ENCODE measurements around the gene KCNIP4. TPM values are rescaled to one million over a fixed set of nuclear protein-coding genes. Genes with fewer than 3 reads are reported as not detected.

KCNIP4 gene
- polyA plus RNA-seq, 1 donor (not counting 4 experiments of a cell fraction or from before 2014, with no cell fraction given), result 0.07 TPM

DNA sequence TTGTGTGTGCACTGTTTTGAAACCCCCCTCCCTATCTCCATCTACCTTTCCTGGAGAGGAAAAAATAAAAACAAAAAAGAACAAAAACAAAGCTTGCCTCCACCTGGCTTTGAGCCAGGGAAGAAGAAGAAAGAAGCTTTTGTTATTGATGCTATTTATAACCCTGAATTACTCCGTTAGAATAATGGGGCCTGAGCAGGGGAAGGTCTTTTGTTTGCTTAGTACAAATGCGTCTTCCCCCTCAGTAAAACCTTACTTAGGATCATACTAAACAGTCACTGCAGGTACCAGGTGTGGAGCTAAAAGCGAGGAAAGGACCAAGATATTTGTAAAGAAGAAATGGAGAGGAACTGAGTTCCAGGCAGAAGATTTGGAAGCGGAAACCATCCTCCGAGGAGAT lies 352.1 kb downstream of the KCNIP4 start:
- dilution Hi-C loops (cut with MboI; ENCODE audit: extremely low pct_ligation_motif_present, low sequenced_read_pairs), result no loop called here
- Histone ChIP-seq H3K4me1 (ENCODE audit: control insufficient read depth, extremely low read depth, insufficient read depth, low read length) (no peaks in the 10 kb centered on the region), H3K79me2 (ENCODE audit: control insufficient read depth, insufficient read depth, low read length) (no peaks in the 10 kb centered on the region), H3K9me1 (ENCODE audit: control insufficient read depth, extremely low read depth, insufficient read depth, low read length) (no peaks in the 10 kb centered on the region), H2AFZ (ENCODE audit: control insufficient read depth, low read length) (no peak overlapping the region), H3K4me2 (ENCODE audit: control insufficient read depth, extremely low read depth, insufficient read depth, low read depth, low read length) (no peak overlapping the region), H3K27ac (ENCODE audit: control insufficient read depth, insufficient read depth, low read length) (no peak overlapping the region), H3K27me3 (ENCODE audit: control insufficient read depth, extremely low read depth, insufficient read depth, low read length) (no peaks in the 10 kb centered on the region), H4K20me1 (ENCODE audit: control insufficient read depth, extremely low read depth, insufficient read depth, low read length) (no peaks in the 10 kb centered on the region), H3K9ac (ENCODE audit: control insufficient read depth, extremely low read depth, insufficient read depth, low read length) (no peak overlapping the region), H3K9me3 (ENCODE audit: control insufficient read depth, low read depth, low read length) (no peaks in the 10 kb centered on the region), H3K4me3 (ENCODE audit: control insufficient read depth in 2 of 3, extremely low read depth in 1 of 3, insufficient read depth in 2 of 3, low read depth in 1 of 3, low read length in 3 of 3) (no peak overlapping the region), H3K36me3 (ENCODE audit: control insufficient read depth in 2 of 2, extremely low read depth in 1 of 2, insufficient read depth in 2 of 2, low read length in 2 of 2) (no peaks in the 10 kb centered on the region)
- DNase-seq (ENCODE audit: low read depth, low spot score) (no peak), FAIRE-seq (no peak)
- TF ChIP-seq EZH2 (IDR thresholded peaks at IDR 0.05; ENCODE audit: low read length), result no peak
- TF ChIP-seq, protein P1, sequence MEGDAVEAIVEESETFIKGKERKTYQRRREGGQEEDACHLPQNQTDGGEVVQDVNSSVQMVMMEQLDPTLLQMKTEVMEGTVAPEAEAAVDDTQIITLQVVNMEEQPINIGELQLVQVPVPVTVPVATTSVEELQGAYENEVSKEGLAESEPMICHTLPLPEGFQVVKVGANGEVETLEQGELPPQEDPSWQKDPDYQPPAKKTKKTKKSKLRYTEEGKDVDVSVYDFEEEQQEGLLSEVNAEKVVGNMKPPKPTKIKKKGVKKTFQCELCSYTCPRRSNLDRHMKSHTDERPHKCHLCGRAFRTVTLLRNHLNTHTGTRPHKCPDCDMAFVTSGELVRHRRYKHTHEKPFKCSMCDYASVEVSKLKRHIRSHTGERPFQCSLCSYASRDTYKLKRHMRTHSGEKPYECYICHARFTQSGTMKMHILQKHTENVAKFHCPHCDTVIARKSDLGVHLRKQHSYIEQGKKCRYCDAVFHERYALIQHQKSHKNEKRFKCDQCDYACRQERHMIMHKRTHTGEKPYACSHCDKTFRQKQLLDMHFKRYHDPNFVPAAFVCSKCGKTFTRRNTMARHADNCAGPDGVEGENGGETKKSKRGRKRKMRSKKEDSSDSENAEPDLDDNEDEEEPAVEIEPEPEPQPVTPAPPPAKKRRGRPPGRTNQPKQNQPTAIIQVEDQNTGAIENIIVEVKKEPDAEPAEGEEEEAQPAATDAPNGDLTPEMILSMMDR (optimal IDR thresholded peaks at IDR 0.05 in 1 of 3, IDR thresholded peaks at IDR 0.05 in 1 of 3, conservative IDR thresholded peaks at IDR 0.05 in 1 of 3; ENCODE audit: extremely low read depth in 1 of 3, insufficient read depth in 2 of 3, low read length in 3 of 3), result no peak

DNA sequence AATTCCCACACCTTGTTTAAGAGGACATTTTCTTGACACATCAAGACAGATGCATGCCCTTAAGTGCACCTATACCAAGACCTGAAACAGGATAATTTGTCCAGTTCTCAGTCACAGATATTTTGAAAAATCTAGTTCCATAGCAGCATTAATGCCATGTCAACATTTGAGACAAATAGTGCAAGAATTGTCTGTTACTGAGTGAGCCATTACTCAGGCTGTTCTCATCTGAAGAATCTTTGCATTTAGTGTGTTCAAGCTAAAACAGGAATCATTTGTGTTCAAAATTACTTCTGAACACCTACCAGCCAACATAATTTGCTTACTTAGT lies 354.9 kb downstream of the KCNIP4 start:
- H3K4me1 ChIP-seq (ENCODE audit: control insufficient read depth, extremely low read depth, insufficient read depth, low read length), result no peaks in the 10 kb centered on the region
- no peak overlapping the region for H3K9ac ChIP-seq (ENCODE audit: control insufficient read depth, extremely low read depth, insufficient read depth, low read length)
- no peaks in the 10 kb centered on the region for H3K79me2 ChIP-seq (ENCODE audit: control insufficient read depth, insufficient read depth, low read length)
- H3K36me3 ChIP-seq (ENCODE audit: control insufficient read depth in 2 of 2, extremely low read depth in 1 of 2, insufficient read depth in 2 of 2, low read length in 2 of 2), result no peaks in the 10 kb centered on the region
- H2AFZ ChIP-seq (ENCODE audit: control insufficient read depth, low read length), result no peak overlapping the region
- dilution Hi-C loops (cut with MboI; ENCODE audit: extremely low pct_ligation_motif_present, low sequenced_read_pairs), result no loop called here
- no peaks in the 10 kb centered on the region for H3K9me1 ChIP-seq (ENCODE audit: control insufficient read depth, extremely low read depth, insufficient read depth, low read length)
- FAIRE-seq (no peak), DNase-seq (ENCODE audit: low read depth, low spot score) (no peak)
- H3K4me3 ChIP-seq (ENCODE audit: control insufficient read depth in 2 of 3, extremely low read depth in 1 of 3, insufficient read depth in 2 of 3, low read depth in 1 of 3, low read length in 3 of 3), result no peak overlapping the region
- H4K20me1 ChIP-seq (ENCODE audit: control insufficient read depth, extremely low read depth, insufficient read depth, low read length), result no peaks in the 10 kb centered on the region
- H3K27me3 ChIP-seq (ENCODE audit: control insufficient read depth, extremely low read depth, insufficient read depth, low read length), result no peaks in the 10 kb centered on the region
- no peak overlapping the region for H3K27ac ChIP-seq (ENCODE audit: control insufficient read depth, insufficient read depth, low read length)
- no peak for TF ChIP-seq EZH2 (IDR thresholded peaks at IDR 0.05; ENCODE audit: low read length)
- TF ChIP-seq, protein P1 (optimal IDR thresholded peaks at IDR 0.05 in 1 of 3, IDR thresholded peaks at IDR 0.05 in 1 of 3, conservative IDR thresholded peaks at IDR 0.05 in 1 of 3; ENCODE audit: extremely low read depth in 1 of 3, insufficient read depth in 2 of 3, low read length in 3 of 3), result no peak
- no peak overlapping the region for H3K4me2 ChIP-seq (ENCODE audit: control insufficient read depth, extremely low read depth, insufficient read depth, low read depth, low read length)
- H3K9me3 ChIP-seq (ENCODE audit: control insufficient read depth, low read depth, low read length), result no peaks in the 10 kb centered on the region

All from keratinocyte (primary cell).